Measurements from ENCODE around the gene TRPM8. TPM values are rescaled to one million over a fixed set of nuclear protein-coding genes. Genes with fewer than 3 reads are reported as not detected.

Gene TRPM8
- total and polyA plus RNA-seq, 2 of the 8 experiments (the other 6 are each of a cell fraction or from before 2014, with no cell fraction given), result 0.18 to 0.54 TPM

DNA sequence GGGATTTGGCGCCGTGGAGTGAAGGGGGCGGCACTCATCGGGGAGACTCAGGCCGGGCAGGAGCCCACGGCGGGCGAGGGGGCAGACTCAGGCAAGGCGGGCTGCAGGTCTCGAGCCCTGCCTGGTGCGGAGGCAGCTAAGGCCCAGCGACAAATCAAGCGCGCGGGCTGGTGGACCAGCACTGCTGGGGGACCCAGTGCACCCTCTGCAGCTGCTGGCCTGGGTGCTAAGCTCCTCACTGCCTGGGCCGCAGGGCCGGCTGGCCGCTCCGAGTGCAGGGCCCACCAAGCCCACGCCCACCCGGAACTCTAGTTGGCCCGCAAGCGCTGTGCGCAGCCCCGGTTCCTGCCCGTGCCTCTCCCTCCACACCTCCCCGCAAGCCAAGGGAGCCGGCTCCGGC, 107.1 kb downstream of the TRPM8 start:
- H3K4me3 ChIP-seq (ENCODE audit: extremely low read depth in 1 of 4, insufficient read depth in 2 of 4, low read depth in 3 of 4, low read length in 4 of 4), result no peak overlapping the region
- H3K56ac ChIP-seq (replicated peaks; ENCODE audit: insufficient read length, low read depth, low read length), result no peak overlapping the region
- H2BK120ac ChIP-seq (replicated peaks; ENCODE audit: low read depth, low read length), result no peak overlapping the region
- H2AFZ ChIP-seq (ENCODE audit: low read length), result no peak overlapping the region
- H3K27ac ChIP-seq (ENCODE audit: low read depth, low read length), result no peak overlapping the region
- H4K20me1 ChIP-seq (replicated peaks in 1 of 2; ENCODE audit: control insufficient read depth in 1 of 2, insufficient read depth in 2 of 2, low read length in 2 of 2), result no peaks in the 10 kb centered on the region
- peaks cover 6 to 15% of the 10 kb centered on the region in 2 experiments; a peak in 2 of 4 replicates for H3K9me3 ChIP-seq (ENCODE audit: insufficient read depth in 2 of 2, low read depth in 1 of 2, low read length in 1 of 2)
- no peaks in the 10 kb centered on the region for H3K27me3 ChIP-seq (replicated peaks in 1 of 4; ENCODE audit: control insufficient read depth in 3 of 4, extremely low read depth in 1 of 4, insufficient read depth in 3 of 4, low read length in 3 of 4)
- no peak overlapping the region for H3K14ac ChIP-seq (ENCODE audit: insufficient read length)
- DNase-seq (ENCODE audit: low read depth in 1 of 2, low spot score in 2 of 2) (no peak), FAIRE-seq (no peak)
- no peak overlapping the region for H4K5ac ChIP-seq (ENCODE audit: insufficient read length, low read depth, low read length)
- no peak overlapping the region for H2AK5ac ChIP-seq (ENCODE audit: low read depth, low read length)
- H3K79me1 ChIP-seq (ENCODE audit: low read depth, low read length), result no peaks in the 10 kb centered on the region
- no peaks in the 10 kb centered on the region for H3K79me2 ChIP-seq (ENCODE audit: control insufficient read depth in 1 of 2, insufficient read depth in 2 of 2, low read length in 2 of 2)
- no peak overlapping the region for H3K4ac ChIP-seq (replicated peaks; ENCODE audit: insufficient read length, low read depth, low read length)
- no peaks in the 10 kb centered on the region for H3K36me3 ChIP-seq (ENCODE audit: control insufficient read depth in 2 of 4, insufficient read depth in 4 of 4, low read length in 3 of 4)
- H3K4me1 ChIP-seq (replicated peaks in 1 of 4; ENCODE audit: control insufficient read depth in 3 of 4, insufficient read depth in 4 of 4, low read length in 3 of 4), result no peaks in the 10 kb centered on the region
- H3K9ac ChIP-seq (replicated peaks in 1 of 4; ENCODE audit: extremely low read depth in 1 of 4, low read depth in 3 of 4, low read length in 3 of 4), result no peak overlapping the region
- CTCF ChIA-PET (ENCODE audit: partially characterized antibody), result interaction anchor here (0.9 kb wide), 1 partner anchor 13 kb away, joined by 4 read pairs; no protein-coding TSS in a partner anchor
- H4K8ac ChIP-seq (ENCODE audit: extremely low read depth, insufficient read depth, low read length), result no peak overlapping the region
- no peak overlapping the region for H2BK5ac ChIP-seq (ENCODE audit: low read depth, low read length)
- H4K91ac ChIP-seq (replicated peaks; ENCODE audit: insufficient read length, low read length), result no peak overlapping the region
- H3K23ac ChIP-seq (ENCODE audit: insufficient read length), result no peak overlapping the region
- 97% methylated on average over 12 of the region's 29 CpGs; no CpG with 5 or more reads in 1 of the 2 experiments for WGBS, 2 experiments (ENCODE audit: extremely low coverage in 1 of 2, insufficient coverage in 1 of 2, insufficient read length in 1 of 2, insufficient replicate concordance in 2 of 2, low coverage in 1 of 2, low lambda C conversion rate in 2 of 2, missing lambda C conversion rate in 1 of 2)
- H3K23me2 ChIP-seq (ENCODE audit: low read depth, low read length), result no peaks in the 10 kb centered on the region
- POLR2A ChIA-PET (ENCODE audit: partially characterized antibody), result no interaction called here
- no peak overlapping the region for H2BK20ac ChIP-seq (ENCODE audit: low read length)
- H3K18ac ChIP-seq (ENCODE audit: extremely low read depth, low read length), result no peak overlapping the region
- H2BK12ac ChIP-seq (ENCODE audit: low read depth, low read length), result no peak overlapping the region
- no peak overlapping the region for H3K4me2 ChIP-seq (ENCODE audit: insufficient read depth in 1 of 2, low read depth in 2 of 2, low read length in 2 of 2)
- H2BK15ac ChIP-seq (ENCODE audit: low read length), result no peak overlapping the region
- TF ChIP-seq, protein P1, sequence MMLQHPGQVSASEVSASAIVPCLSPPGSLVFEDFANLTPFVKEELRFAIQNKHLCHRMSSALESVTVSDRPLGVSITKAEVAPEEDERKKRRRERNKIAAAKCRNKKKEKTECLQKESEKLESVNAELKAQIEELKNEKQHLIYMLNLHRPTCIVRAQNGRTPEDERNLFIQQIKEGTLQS (IDR thresholded peaks at IDR 0.05; ENCODE audit: insufficient read depth, low read depth, low read length), result no peak
- TF ChIP-seq CBX8 (IDR thresholded peaks at IDR 0.05; ENCODE audit: borderline replicate concordance, low read depth, low read length) (no peak), CTBP2 (IDR thresholded peaks at IDR 0.05; ENCODE audit: borderline replicate concordance, insufficient read depth, insufficient read length, low read length) (no peak), EZH2 (IDR thresholded peaks at IDR 0.05; ENCODE audit: low read depth, low read length, severe bottlenecking) (no peak), EP300 (IDR thresholded peaks at IDR 0.05; ENCODE audit: borderline replicate concordance in 1 of 2, low read depth in 2 of 2, low read length in 2 of 2) (no peak), TAF1 (IDR thresholded peaks at IDR 0.05; ENCODE audit: low read depth, low read length) (no peak), SIN3A (conservative IDR thresholded peaks at IDR 0.05 in 1 of 2, IDR thresholded peaks at IDR 0.05 in 1 of 2; ENCODE audit: low read depth in 1 of 2, low read length in 2 of 2) (no peak), BCL11A (IDR thresholded peaks at IDR 0.05; ENCODE audit: low read depth in 2 of 2, low read length in 2 of 2) (no peak), CEBPB (IDR thresholded peaks at IDR 0.05; ENCODE audit: low read depth, low read length) (no peak), SAP30 (IDR thresholded peaks at IDR 0.05; ENCODE audit: insufficient read depth, insufficient replicate concordance, low read length) (no peak), CBX5 (IDR thresholded peaks at IDR 0.05; ENCODE audit: low read depth, low read length) (no peak)
- TF ChIP-seq, protein P2, sequence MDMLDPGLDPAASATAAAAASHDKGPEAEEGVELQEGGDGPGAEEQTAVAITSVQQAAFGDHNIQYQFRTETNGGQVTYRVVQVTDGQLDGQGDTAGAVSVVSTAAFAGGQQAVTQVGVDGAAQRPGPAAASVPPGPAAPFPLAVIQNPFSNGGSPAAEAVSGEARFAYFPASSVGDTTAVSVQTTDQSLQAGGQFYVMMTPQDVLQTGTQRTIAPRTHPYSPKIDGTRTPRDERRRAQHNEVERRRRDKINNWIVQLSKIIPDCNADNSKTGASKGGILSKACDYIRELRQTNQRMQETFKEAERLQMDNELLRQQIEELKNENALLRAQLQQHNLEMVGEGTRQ (IDR thresholded peaks at IDR 0.05; ENCODE audit: low read length), result no peak
